Measurements from ENCODE around the gene RNF144A.
"Not testable (repeated sequence)": the region's sequence is repeated elsewhere in the genome, so short reads cannot be mapped to it uniquely, and the experiment has no call there.

RNF144A gene

DNA sequence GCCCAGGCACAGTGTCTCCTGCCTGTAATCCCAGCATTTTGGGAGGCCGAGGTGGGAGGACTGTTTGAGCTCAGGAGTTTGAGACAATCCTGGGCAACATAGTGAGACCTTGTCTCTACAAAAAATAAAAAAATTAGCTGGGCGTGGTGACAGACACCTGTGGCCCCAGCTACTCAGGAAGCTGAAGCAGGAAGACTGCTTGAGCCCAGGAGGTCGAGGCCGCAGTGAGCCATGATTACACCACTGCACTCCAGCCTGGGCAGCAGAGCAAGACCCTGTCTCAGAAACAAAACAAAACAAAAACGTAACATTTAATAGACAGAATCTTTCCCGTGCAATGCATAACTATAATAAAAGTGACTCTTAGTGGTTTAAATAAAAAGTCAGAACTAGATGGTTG lies 84.2 kb downstream of the RNF144A start:
- not testable (repeated sequence) for H3K4me3 ChIP-seq (ENCODE audit: low read length); H3K9me3 ChIP-seq (ENCODE audit: low read length); H3K36me3 ChIP-seq (ENCODE audit: insufficient read depth, low read length); H2AFZ ChIP-seq (ENCODE audit: low read depth, low read length); H3K4me1 ChIP-seq (ENCODE audit: insufficient read depth, low read length); H3K27me3 ChIP-seq (ENCODE audit: insufficient read depth, low read length)

DNA sequence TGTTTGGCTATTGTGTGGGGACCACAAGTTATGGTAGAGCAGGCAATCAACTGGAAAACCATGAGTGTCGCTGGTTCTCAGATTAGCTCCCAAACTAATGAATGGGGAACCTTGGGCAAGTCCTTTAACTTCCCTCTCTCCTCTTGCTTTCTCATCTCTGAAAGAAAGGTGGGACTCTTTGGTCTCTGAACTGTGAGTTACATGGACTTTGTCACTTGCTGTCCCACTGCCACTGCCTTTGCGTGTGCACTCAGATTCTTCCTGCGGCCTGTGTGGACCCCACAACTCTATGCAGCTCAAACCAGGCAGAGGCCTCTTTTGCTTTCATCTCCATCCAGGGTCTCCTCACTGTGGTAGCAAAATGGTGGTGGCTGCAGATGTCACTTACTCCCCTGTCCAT lies 86.7 kb downstream of the RNF144A start:
- H3K9me3 ChIP-seq (ENCODE audit: low read length) = no peaks in the 10 kb centered on the region
- no peaks in the 10 kb centered on the region for H3K4me1 ChIP-seq (ENCODE audit: insufficient read depth, low read length)
- H3K27me3 ChIP-seq (ENCODE audit: insufficient read depth, low read length) = no peaks in the 10 kb centered on the region
- H3K4me3 ChIP-seq (ENCODE audit: low read length) = no peak overlapping the region
- H2AFZ ChIP-seq (ENCODE audit: low read depth, low read length) = no peak overlapping the region
- peaks cover 7% of the 10 kb centered on the region for H3K36me3 ChIP-seq (ENCODE audit: insufficient read depth, low read length)

- H3K4me3 ChIP-seq (ENCODE audit: low read length) = no peak overlapping the region
- peaks cover 4% of the 10 kb centered on the region for H3K9me3 ChIP-seq (ENCODE audit: low read length)
- peaks cover 2% of the 10 kb centered on the region for H3K4me1 ChIP-seq (ENCODE audit: insufficient read depth, low read length)
- H3K36me3 ChIP-seq (ENCODE audit: insufficient read depth, low read length) = peaks cover 7% of the 10 kb centered on the region
- no peak overlapping the region for H2AFZ ChIP-seq (ENCODE audit: low read depth, low read length)
- no peaks in the 10 kb centered on the region for H3K27me3 ChIP-seq (ENCODE audit: insufficient read depth, low read length)
Measured at GRCh38 chr2:7004636-7005035, 87.4 kb downstream of the RNF144A start.

- Histone ChIP-seq H3K4me1 (ENCODE audit: insufficient read depth, low read length) (peaks cover 26% of the 10 kb centered on the region), H3K36me3 (ENCODE audit: insufficient read depth, low read length) (peaks cover 7% of the 10 kb centered on the region), H3K4me3 (ENCODE audit: low read length) (no peak overlapping the region), H3K27me3 (ENCODE audit: insufficient read depth, low read length) (no peaks in the 10 kb centered on the region), H3K9me3 (ENCODE audit: low read length) (peaks cover 5% of the 10 kb centered on the region), H2AFZ (ENCODE audit: low read depth, low read length) (no peak overlapping the region)
Measured at GRCh38 chr2:7007488-7007845, 90.3 kb downstream of the RNF144A start.

DNA sequence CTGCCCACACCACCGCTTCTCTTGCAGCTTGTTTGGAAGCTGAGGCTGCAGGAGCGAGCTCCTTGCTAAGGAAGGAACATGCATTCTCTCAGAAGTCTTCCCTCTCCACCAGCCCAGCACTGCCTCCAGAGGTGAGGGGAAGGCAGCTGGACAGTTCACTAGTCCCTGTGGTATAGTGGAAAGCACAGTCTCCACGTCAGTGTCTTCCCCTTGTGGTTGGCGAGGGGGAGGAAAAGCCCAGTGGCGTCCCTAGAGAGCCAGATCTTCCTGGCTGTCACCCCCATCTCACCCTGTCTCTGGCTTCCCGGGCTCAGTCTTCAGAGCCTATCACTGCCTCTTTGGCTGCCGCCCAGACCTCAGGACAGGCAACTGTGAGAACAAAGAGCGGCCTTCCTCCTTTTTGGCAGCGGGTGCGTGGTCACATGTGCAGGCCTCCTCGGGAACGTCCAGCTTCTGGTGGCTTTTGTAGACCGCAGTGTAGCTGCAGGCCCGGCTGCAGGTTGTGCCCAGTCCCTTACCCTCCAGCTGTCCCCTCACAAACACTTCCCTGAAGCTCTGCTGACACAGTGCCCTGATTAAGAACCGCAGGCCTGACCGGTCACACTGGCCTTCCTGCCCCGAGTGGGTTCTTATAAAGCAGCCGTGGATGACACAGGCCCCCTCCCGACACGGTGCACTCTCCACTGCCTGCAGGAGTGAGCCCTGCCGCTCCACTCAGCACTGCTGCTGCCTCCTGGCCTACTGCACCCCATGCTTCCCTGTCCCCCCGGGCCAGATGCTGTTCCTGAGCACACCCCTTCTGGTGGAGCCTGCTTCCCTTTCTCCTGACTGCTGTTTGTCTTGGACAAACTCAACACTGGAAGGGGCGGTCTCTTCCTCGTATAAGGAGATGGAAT lies 90.9 kb downstream of the RNF144A start:
- peaks cover 26% of the 10 kb centered on the region for H3K4me1 ChIP-seq (ENCODE audit: insufficient read depth, low read length)

DNA sequence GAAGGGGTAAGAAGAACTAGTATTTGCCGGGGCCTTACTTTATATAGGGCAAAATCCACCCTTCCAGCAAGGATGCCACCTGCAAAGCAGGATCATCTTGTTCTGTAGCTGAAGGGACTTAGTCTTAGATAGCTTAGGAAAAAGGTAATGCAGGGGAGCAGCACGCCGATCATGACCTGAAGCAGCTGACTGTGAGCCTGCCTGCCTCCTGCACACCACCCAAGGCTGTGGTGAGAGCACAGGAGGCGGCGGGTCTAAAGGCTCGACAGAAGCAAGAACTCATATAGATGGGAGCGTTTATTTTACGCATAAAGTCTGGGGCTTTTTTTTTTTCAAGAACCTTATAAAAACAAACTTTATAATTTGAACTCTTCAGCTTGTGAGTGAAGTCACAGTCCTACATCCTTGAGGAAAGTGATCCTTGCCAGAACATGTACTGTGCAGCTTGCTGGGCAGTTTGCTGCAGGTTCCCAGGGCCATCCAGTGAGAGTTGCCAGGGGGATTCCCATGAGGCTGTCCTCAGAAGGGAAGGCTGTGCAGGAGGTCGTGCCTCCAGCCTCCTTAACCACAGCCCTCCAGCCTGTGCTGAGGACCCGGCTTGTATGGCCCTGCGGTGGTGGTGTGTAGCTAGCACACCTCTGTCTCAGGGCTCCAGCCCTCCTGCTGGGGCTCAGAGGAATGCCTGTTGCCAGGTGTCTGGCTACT lies 92.1 kb downstream of the RNF144A start:
- no peaks in the 10 kb centered on the region for H3K27me3 ChIP-seq (ENCODE audit: insufficient read depth, low read length)
- no peak overlapping the region for H3K4me3 ChIP-seq (ENCODE audit: low read length)
- H3K36me3 ChIP-seq (ENCODE audit: insufficient read depth, low read length) = peaks cover 7% of the 10 kb centered on the region
- H3K4me1 ChIP-seq (ENCODE audit: insufficient read depth, low read length) = peaks cover 26% of the 10 kb centered on the region
- peaks cover 5% of the 10 kb centered on the region for H3K9me3 ChIP-seq (ENCODE audit: low read length)
- H2AFZ ChIP-seq (ENCODE audit: low read depth, low read length) = no peak overlapping the region

More for the DNA sequence above, 90.9 kb downstream of the RNF144A start:
- Histone ChIP-seq H3K36me3 (ENCODE audit: insufficient read depth, low read length) (peaks cover 7% of the 10 kb centered on the region), H2AFZ (ENCODE audit: low read depth, low read length) (no peak overlapping the region), H3K27me3 (ENCODE audit: insufficient read depth, low read length) (no peaks in the 10 kb centered on the region), H3K4me3 (ENCODE audit: low read length) (no peak overlapping the region), H3K9me3 (ENCODE audit: low read length) (peaks cover 5% of the 10 kb centered on the region)

- Histone ChIP-seq H3K9me3 (ENCODE audit: low read length) (peaks cover 5% of the 10 kb centered on the region), H3K4me3 (ENCODE audit: low read length) (no peak overlapping the region), H3K27me3 (ENCODE audit: insufficient read depth, low read length) (no peaks in the 10 kb centered on the region), H2AFZ (ENCODE audit: low read depth, low read length) (no peak overlapping the region), H3K4me1 (ENCODE audit: insufficient read depth, low read length) (peaks cover 33% of the 10 kb centered on the region), H3K36me3 (ENCODE audit: insufficient read depth, low read length) (peaks cover 10% of the 10 kb centered on the region)
Measured at GRCh38 chr2:7010391-7011054, 93.3 kb downstream of the RNF144A start.

DNA sequence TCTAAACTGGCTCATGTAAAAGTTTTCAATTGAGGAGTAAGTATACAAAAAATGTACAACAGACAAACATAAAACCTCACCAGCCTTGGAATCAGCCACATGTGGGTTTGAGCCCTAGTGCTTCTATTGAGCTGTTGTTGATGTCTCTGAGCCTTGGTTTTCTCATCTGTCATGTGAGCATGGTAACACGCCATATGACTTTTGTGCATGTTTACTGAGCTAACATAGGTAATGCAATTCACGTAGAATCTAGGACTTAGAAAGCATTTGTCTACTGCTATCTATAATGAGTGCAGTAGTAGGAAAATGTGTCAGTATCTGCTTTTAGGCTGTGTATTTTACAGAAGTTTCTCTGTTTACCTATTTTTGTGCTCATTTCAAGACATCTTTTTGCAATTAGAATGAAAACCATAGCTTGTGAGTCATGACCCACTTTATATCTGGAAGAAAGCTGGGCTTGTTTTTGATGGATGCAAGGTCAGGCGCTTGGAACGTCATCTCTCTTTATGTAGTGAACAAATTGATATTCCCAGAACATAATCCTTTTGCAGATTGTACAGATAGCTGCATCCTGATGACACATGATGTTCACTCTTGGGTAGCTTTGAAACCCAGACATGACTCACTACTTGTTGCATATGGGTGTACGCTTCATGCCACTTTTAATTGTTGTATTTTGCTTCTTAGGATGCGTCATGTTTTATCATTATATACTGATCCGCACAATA lies 94.3 kb downstream of the RNF144A start:
- peaks cover 10% of the 10 kb centered on the region for H3K36me3 ChIP-seq (ENCODE audit: insufficient read depth, low read length)
- H3K27me3 ChIP-seq (ENCODE audit: insufficient read depth, low read length) = no peaks in the 10 kb centered on the region
- H3K9me3 ChIP-seq (ENCODE audit: low read length) = peaks cover 5% of the 10 kb centered on the region
- H2AFZ ChIP-seq (ENCODE audit: low read depth, low read length) = no peak overlapping the region
- no peak overlapping the region for H3K4me3 ChIP-seq (ENCODE audit: low read length)
- H3K4me1 ChIP-seq (ENCODE audit: insufficient read depth, low read length) = peaks cover 35% of the 10 kb centered on the region

- Histone ChIP-seq H2AFZ (ENCODE audit: low read depth, low read length) (no peak overlapping the region), H3K27me3 (ENCODE audit: insufficient read depth, low read length) (no peaks in the 10 kb centered on the region), H3K4me1 (ENCODE audit: insufficient read depth, low read length) (peaks cover 40% of the 10 kb centered on the region), H3K36me3 (ENCODE audit: insufficient read depth, low read length) (peaks cover 10% of the 10 kb centered on the region), H3K9me3 (ENCODE audit: low read length) (peaks cover 5% of the 10 kb centered on the region), H3K4me3 (ENCODE audit: low read length) (no peak overlapping the region)
Measured at GRCh38 chr2:7012141-7012764, 95.0 kb downstream of the RNF144A start.

DNA sequence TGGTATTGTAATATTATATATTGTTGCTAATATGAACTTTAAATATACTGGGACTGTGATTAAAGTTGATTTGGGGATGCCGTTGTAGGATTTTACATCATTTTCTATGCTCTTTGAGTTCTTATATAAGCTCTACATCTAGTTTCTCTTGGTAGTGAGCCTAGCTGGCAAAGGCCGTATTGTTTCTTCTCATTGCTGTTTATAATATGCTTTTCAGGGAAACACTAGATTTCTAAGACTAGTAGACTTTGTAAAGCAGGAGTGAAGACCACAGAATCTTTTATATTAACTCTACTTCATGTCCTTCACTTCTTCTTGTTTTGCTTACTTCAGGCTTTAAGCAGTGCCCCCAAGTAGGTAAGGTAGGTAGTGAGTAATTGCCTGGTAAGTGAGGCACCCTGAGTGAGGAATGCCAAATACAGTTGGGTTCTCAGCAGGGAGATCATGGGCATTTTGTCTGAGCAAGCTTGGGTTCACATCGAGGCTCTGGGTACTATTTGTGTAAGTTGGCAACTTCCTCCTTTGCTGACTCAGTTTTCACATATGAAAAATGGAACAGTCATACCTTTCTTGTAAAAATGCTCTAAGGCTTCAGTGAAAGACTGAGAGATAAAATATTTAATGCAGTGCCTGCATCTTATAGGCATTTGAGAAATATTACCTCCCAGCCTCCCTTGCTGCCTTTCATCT lies 96.4 kb downstream of the RNF144A start:
- Histone ChIP-seq H3K9me3 (ENCODE audit: low read length) (peaks cover 5% of the 10 kb centered on the region), H3K27me3 (ENCODE audit: insufficient read depth, low read length) (no peaks in the 10 kb centered on the region), H3K4me1 (ENCODE audit: insufficient read depth, low read length) (peaks cover 53% of the 10 kb centered on the region), H2AFZ (ENCODE audit: low read depth, low read length) (no peak overlapping the region), H3K4me3 (ENCODE audit: low read length) (no peak overlapping the region), H3K36me3 (ENCODE audit: insufficient read depth, low read length) (peaks cover 5% of the 10 kb centered on the region)

DNA sequence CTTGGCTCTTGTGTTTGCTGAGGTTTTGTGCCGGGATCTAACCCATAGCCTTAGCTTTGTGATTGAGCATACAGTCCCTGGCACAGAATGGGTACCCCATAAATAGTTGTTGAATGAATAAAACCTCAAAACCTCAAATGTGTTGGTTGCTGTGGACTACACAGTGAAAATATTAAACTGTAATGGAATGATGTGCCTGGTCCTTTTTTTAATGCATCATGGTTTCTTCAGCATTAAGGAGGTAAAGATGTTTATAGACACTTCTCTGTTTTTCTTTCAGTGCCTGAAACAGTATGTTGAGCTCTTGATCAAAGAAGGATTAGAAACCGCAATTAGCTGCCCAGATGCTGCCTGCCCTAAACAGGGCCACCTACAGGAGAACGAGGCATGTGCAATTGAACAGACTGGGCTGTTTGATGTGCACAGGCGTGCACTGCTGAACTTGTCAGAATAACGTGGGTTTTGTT lies 97.0 kb downstream of the RNF144A start:
- no peak overlapping the region for H3K4me3 ChIP-seq (ENCODE audit: low read length)
- H3K4me1 ChIP-seq (ENCODE audit: insufficient read depth, low read length) = peaks cover 56% of the 10 kb centered on the region
- H3K9me3 ChIP-seq (ENCODE audit: low read length) = peaks cover 3% of the 10 kb centered on the region
- no peaks in the 10 kb centered on the region for H3K27me3 ChIP-seq (ENCODE audit: insufficient read depth, low read length)
- peaks cover 3% of the 10 kb centered on the region for H3K36me3 ChIP-seq (ENCODE audit: insufficient read depth, low read length)
- no peak overlapping the region for H2AFZ ChIP-seq (ENCODE audit: low read depth, low read length)
